ENCODE measurements around the gene PCGF1.

Gene PCGF1

GRCh38 chr2:74491648-74492544, 15.6 kb downstream of the PCGF1 start:
- TF ChIP-seq SIN3A (IDR thresholded peaks at IDR 0.05; ENCODE audit: borderline replicate concordance, insufficient read depth, low read length): no peak
- no peak for TF ChIP-seq TAF1 (IDR thresholded peaks at IDR 0.05; ENCODE audit: borderline replicate concordance, insufficient read depth, low read length)
- no peak for TF ChIP-seq FOXP2 (optimal IDR thresholded peaks at IDR 0.05; ENCODE audit: borderline replicate concordance, extremely low read depth, extremely low read length, insufficient read depth)
- no peak for TF ChIP-seq REST (IDR thresholded peaks at IDR 0.05; ENCODE audit: insufficient read depth in 1 of 2, low read depth in 2 of 2, low read length in 2 of 2)
- no peak for TF ChIP-seq POLR2AphosphoS5 (IDR thresholded peaks at IDR 0.05; ENCODE audit: low read depth, low read length)

- no peak for TF ChIP-seq FOXP2 (optimal IDR thresholded peaks at IDR 0.05; ENCODE audit: borderline replicate concordance, extremely low read depth, extremely low read length, insufficient read depth)
- TF ChIP-seq TAF1 (IDR thresholded peaks at IDR 0.05; ENCODE audit: borderline replicate concordance, insufficient read depth, low read length): no peak
- TF ChIP-seq SIN3A (IDR thresholded peaks at IDR 0.05; ENCODE audit: borderline replicate concordance, insufficient read depth, low read length): no peak
- TF ChIP-seq POLR2AphosphoS5 (IDR thresholded peaks at IDR 0.05; ENCODE audit: low read depth, low read length): no peak
- no peak for TF ChIP-seq REST (IDR thresholded peaks at IDR 0.05; ENCODE audit: insufficient read depth in 1 of 2, low read depth in 2 of 2, low read length in 2 of 2)
These were observed 17.6 kb downstream of the PCGF1 start for GRCh38 chr2:74489906-74490305.

- TF ChIP-seq FOXP2 (optimal IDR thresholded peaks at IDR 0.05; ENCODE audit: borderline replicate concordance, extremely low read depth, extremely low read length, insufficient read depth): no peak
- TF ChIP-seq POLR2AphosphoS5 (IDR thresholded peaks at IDR 0.05; ENCODE audit: low read depth, low read length): no peak
- TF ChIP-seq REST (IDR thresholded peaks at IDR 0.05; ENCODE audit: insufficient read depth in 1 of 2, low read depth in 2 of 2, low read length in 2 of 2): no peak
- no peak for TF ChIP-seq SIN3A (IDR thresholded peaks at IDR 0.05; ENCODE audit: borderline replicate concordance, insufficient read depth, low read length)
- no peak for TF ChIP-seq TAF1 (IDR thresholded peaks at IDR 0.05; ENCODE audit: borderline replicate concordance, insufficient read depth, low read length)
These were observed 18.6 kb downstream of the PCGF1 start for GRCh38 chr2:74488643-74489481.

GRCh38 chr2:74486141-74486540, 21.4 kb downstream of the PCGF1 start:
- no peak for TF ChIP-seq FOXP2 (optimal IDR thresholded peaks at IDR 0.05; ENCODE audit: borderline replicate concordance, extremely low read depth, extremely low read length, insufficient read depth)
- TF ChIP-seq REST (IDR thresholded peaks at IDR 0.05; ENCODE audit: insufficient read depth in 1 of 2, low read depth in 2 of 2, low read length in 2 of 2): no peak
- no peak for TF ChIP-seq TAF1 (IDR thresholded peaks at IDR 0.05; ENCODE audit: borderline replicate concordance, insufficient read depth, low read length)
- no peak for TF ChIP-seq POLR2AphosphoS5 (IDR thresholded peaks at IDR 0.05; ENCODE audit: low read depth, low read length)
- no peak for TF ChIP-seq SIN3A (IDR thresholded peaks at IDR 0.05; ENCODE audit: borderline replicate concordance, insufficient read depth, low read length)
